HEK293 (cell line): Measurements from ENCODE around the gene KIF26B.

ENCODE experiments used
- CTCF ChIA-PET: fragments of 350-600 bp; formaldehyde crosslinking; extraction: SDS; loops from one replicate; lab custom pipeline; 2021; ENCODE audit warnings: antibody characterized with exemption; lab: Yijun Ruan, JAX
- POLR2A ChIA-PET: fragments of 300-600 bp; formaldehyde crosslinking; extraction: SDS; loops from one replicate; lab custom pipeline; 2020; ENCODE audit warnings: antibody characterized with exemption, inconsistent platforms; lab: Yijun Ruan, JAX
- H3K27ac ChIP-seq: fragments of 200-500 bp; sonication (Bioruptor generic); 2 replicates; pipeline ENCODE4 v1.5.1; 2014; ENCODE audit warnings: low read depth, low read length, control low read depth, inconsistent platforms; ENCODE audit errors: extremely low read depth
- H3K36me3 ChIP-seq, 2 experiments: fragments of 200-500 bp in 1 of 2; sonication (Bioruptor generic) in 1 of 2; 1 replicate in 1 of 2; 2 replicates in 1 of 2; pipeline ENCODE4 v1.5.1; 2014 to 2017; ENCODE audit warnings: inconsistent platforms in 2 of 2, low read length in 2 of 2; ENCODE audit not compliant: control insufficient read depth in 2 of 2, insufficient read depth in 1 of 2
- H3K4me1 ChIP-seq: fragments of 200-500 bp; sonication (Bioruptor generic); 2 replicates; pipeline ENCODE4 v1.5.1; 2014; ENCODE audit warnings: mild to moderate bottlenecking, low read length, inconsistent platforms; ENCODE audit not compliant: control insufficient read depth, insufficient read depth
- H3K4me3 ChIP-seq: 2 replicates; pipeline ENCODE4 v1.5.1; 2011; ENCODE audit warnings: low read depth, mild to moderate bottlenecking, control low read depth, low read length, moderate library complexity
- H3K9me3 ChIP-seq: fragments of 200-500 bp; sonication (Bioruptor generic); 2 replicates; pipeline ENCODE4 v1.5.1; 2014; ENCODE audit warnings: low read depth, low read length, inconsistent platforms; ENCODE audit not compliant: control insufficient read depth, insufficient read depth
- BCL11B ChIP-seq: fragments of 450-650 bp; formaldehyde crosslinking; IDR thresholded peaks from 2 replicates; pipeline ENCODE4 v1.5.1; 2016; ENCODE audit warnings: low read depth, missing biosample characterization, missing genetic modification characterization
- EGR2 ChIP-seq: fragments of 450-650 bp; formaldehyde crosslinking; IDR thresholded peaks from 2 replicates; pipeline ENCODE4 v1.5.1; 2016; ENCODE audit warnings: low read depth, missing biosample characterization, missing genetic modification characterization
- HOXA7 ChIP-seq: sonication (generic); formaldehyde crosslinking; IDR thresholded peaks from 2 replicates; pipeline ENCODE4 v1.8.1; 2022; ENCODE audit warnings: missing genetic modification reagents, borderline replicate concordance
- KLF10 ChIP-seq: fragments of 450-650 bp; IDR thresholded peaks from 2 replicates; pipeline ENCODE4 v1.5.1; 2018; ENCODE audit warnings: missing biosample characterization, mild to moderate bottlenecking, missing genetic modification characterization
- MYNN ChIP-seq: fragments of 450-650 bp; formaldehyde crosslinking; IDR thresholded peaks from 2 replicates; pipeline ENCODE4 v1.5.1; 2016; ENCODE audit warnings: missing biosample characterization, missing genetic modification characterization, borderline replicate concordance
- PBX3 ChIP-seq: sonication (generic); formaldehyde crosslinking; IDR thresholded peaks from 2 replicates; pipeline ENCODE4 v1.8.1; 2022; ENCODE audit warnings: mild to moderate bottlenecking, moderate library complexity, missing genetic modification reagents
- SP3 ChIP-seq: fragments of 450-650 bp; formaldehyde crosslinking; IDR thresholded peaks from 2 replicates; pipeline ENCODE4 v1.5.1; 2016; ENCODE audit warnings: missing biosample characterization, missing genetic modification characterization
- SP7 ChIP-seq: fragments of 450-650 bp; formaldehyde crosslinking; IDR thresholded peaks from 2 replicates; pipeline ENCODE4 v1.5.1; 2016; ENCODE audit warnings: missing biosample characterization, missing genetic modification characterization
- ZBTB49 ChIP-seq: fragments of 450-650 bp; formaldehyde crosslinking; IDR thresholded peaks from 2 replicates; pipeline ENCODE4 v1.5.1; 2016; ENCODE audit warnings: missing biosample characterization, missing genetic modification characterization, low read depth
- ZBTB8A ChIP-seq: fragments of 450-650 bp; formaldehyde crosslinking; IDR thresholded peaks from 2 replicates; pipeline ENCODE4 v1.5.1; 2016; ENCODE audit warnings: missing biosample characterization, missing genetic modification characterization
- ZFP37 ChIP-seq: fragments of 450-650 bp; formaldehyde crosslinking; IDR thresholded peaks from 2 replicates; pipeline ENCODE4 v1.5.1; 2016; ENCODE audit warnings: missing biosample characterization, missing genetic modification characterization
- ZIC2 ChIP-seq: fragments of 450-650 bp; formaldehyde crosslinking; IDR thresholded peaks from 2 replicates; pipeline ENCODE4 v1.5.1; 2016; ENCODE audit warnings: missing biosample characterization, missing genetic modification characterization
- ZNF138 ChIP-seq: fragments of 450-650 bp; formaldehyde crosslinking; IDR thresholded peaks from 2 replicates; pipeline ENCODE4 v1.5.1; 2016; ENCODE audit warnings: missing biosample characterization, missing genetic modification characterization, borderline replicate concordance
- ZNF157 ChIP-seq: fragments of 450-650 bp; formaldehyde crosslinking; IDR thresholded peaks from 2 replicates; pipeline ENCODE4 v1.5.1; 2016; ENCODE audit warnings: missing biosample characterization, missing genetic modification characterization
- ZNF169 ChIP-seq: fragments of 450-650 bp; formaldehyde crosslinking; IDR thresholded peaks from 2 replicates; pipeline ENCODE4 v1.5.1; 2016; ENCODE audit warnings: missing biosample characterization, missing genetic modification characterization
- ZNF37A ChIP-seq: fragments of 450-650 bp; IDR thresholded peaks from 2 replicates; pipeline ENCODE4 v1.5.1; 2018; ENCODE audit warnings: missing biosample characterization, missing genetic modification characterization
- ZNF404 ChIP-seq: fragments of 450-650 bp; formaldehyde crosslinking; IDR thresholded peaks from 2 replicates; pipeline ENCODE4 v1.5.1; 2017; ENCODE audit warnings: missing biosample characterization, missing genetic modification characterization
- ZNF426 ChIP-seq: fragments of 450-650 bp; formaldehyde crosslinking; IDR thresholded peaks from 2 replicates; pipeline ENCODE4 v1.5.1; 2017; ENCODE audit warnings: missing biosample characterization, missing genetic modification characterization, mild to moderate bottlenecking, inconsistent platforms, moderate library complexity
- ZNF510 ChIP-seq: fragments of 450-650 bp; formaldehyde crosslinking; IDR thresholded peaks from 2 replicates; pipeline ENCODE4 v1.5.1; 2018; ENCODE audit warnings: mild to moderate bottlenecking, missing genetic modification characterization, missing biosample characterization; ENCODE audit not compliant: insufficient replicate concordance
- ZNF514 ChIP-seq: fragments of 450-650 bp; formaldehyde crosslinking; IDR thresholded peaks from 2 replicates; pipeline ENCODE4 v1.5.1; 2016; ENCODE audit warnings: missing biosample characterization, missing genetic modification characterization
- ZNF521 ChIP-seq: fragments of 450-650 bp; formaldehyde crosslinking; IDR thresholded peaks from 2 replicates; pipeline ENCODE4 v1.5.1; 2017; ENCODE audit warnings: missing biosample characterization, mild to moderate bottlenecking, missing genetic modification characterization
- ZNF549 ChIP-seq: fragments of 450-650 bp; IDR thresholded peaks from 2 replicates; pipeline ENCODE4 v1.5.1; 2018; ENCODE audit warnings: missing biosample characterization, missing genetic modification characterization, mild to moderate bottlenecking, inconsistent platforms, moderate library complexity
- ZNF768 ChIP-seq: fragments of 450-650 bp; formaldehyde crosslinking; IDR thresholded peaks from 2 replicates; pipeline ENCODE4 v1.5.1; 2018; ENCODE audit warnings: missing biosample characterization, mild to moderate bottlenecking, missing genetic modification characterization
- ZNF792 ChIP-seq: fragments of 450-650 bp; formaldehyde crosslinking; IDR thresholded peaks from 2 replicates; pipeline ENCODE4 v1.5.1; 2016; ENCODE audit warnings: missing biosample characterization, missing genetic modification characterization
- ZNF843 ChIP-seq: fragments of 450-650 bp; formaldehyde crosslinking; IDR thresholded peaks from 2 replicates; pipeline ENCODE4 v1.5.1; 2016; ENCODE audit warnings: missing biosample characterization, missing genetic modification characterization
- ZSCAN30 ChIP-seq: fragments of 450-650 bp; IDR thresholded peaks from 2 replicates; pipeline ENCODE4 v1.5.1; 2018; ENCODE audit warnings: missing biosample characterization, mild to moderate bottlenecking, missing genetic modification characterization, moderate library complexity
- ZSCAN4 ChIP-seq: fragments of 450-650 bp; formaldehyde crosslinking; IDR thresholded peaks from 2 replicates; pipeline ENCODE4 v1.5.1; 2017; ENCODE audit warnings: missing biosample characterization, missing genetic modification characterization
- TF ChIP-seq, protein P1 (sequence below): fragments of 450-650 bp; formaldehyde crosslinking; IDR thresholded peaks from 2 replicates; pipeline ENCODE4 v1.5.0; 2017; ENCODE audit warnings: missing biosample characterization, missing genetic modification characterization, borderline replicate concordance

The KIF26B gene

DNA sequence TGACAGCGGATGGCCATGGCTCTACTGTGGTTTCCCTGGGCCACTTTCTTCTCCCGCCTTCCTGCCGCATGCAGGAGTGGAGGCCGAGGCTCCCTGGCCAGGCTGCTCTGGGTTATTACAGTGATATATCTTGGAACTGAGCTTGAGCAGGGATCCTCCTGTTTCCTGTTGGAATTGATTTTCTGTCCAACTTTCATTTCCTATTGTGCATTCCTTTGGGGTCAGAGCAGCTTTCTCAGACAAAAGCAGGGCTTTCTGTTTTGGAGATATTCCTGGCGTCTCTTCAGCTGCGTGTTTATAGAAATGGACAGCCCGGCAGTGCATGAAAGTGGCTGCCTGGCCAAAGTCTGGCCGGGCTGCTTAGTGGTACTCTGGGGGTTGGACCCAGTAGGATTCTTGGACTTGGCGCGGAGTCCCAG is 146.4 kb downstream of the KIF26B start:
- H3K4me3 ChIP-seq: no peak overlapping the region
- CTCF ChIA-PET: no interaction called here
- no peak for TF ChIP-seq ZNF157 (tag by site-specific recombination)
- no peak for TF ChIP-seq ZNF521
- TF ChIP-seq BCL11B (tag by site-specific recombination): no peak
- TF ChIP-seq PBX3 (CRISPR knock-in tag): no peak
- no peak for TF ChIP-seq ZNF169 (tag by site-specific recombination)
- TF ChIP-seq SP7: no peak
- TF ChIP-seq, protein P1, sequence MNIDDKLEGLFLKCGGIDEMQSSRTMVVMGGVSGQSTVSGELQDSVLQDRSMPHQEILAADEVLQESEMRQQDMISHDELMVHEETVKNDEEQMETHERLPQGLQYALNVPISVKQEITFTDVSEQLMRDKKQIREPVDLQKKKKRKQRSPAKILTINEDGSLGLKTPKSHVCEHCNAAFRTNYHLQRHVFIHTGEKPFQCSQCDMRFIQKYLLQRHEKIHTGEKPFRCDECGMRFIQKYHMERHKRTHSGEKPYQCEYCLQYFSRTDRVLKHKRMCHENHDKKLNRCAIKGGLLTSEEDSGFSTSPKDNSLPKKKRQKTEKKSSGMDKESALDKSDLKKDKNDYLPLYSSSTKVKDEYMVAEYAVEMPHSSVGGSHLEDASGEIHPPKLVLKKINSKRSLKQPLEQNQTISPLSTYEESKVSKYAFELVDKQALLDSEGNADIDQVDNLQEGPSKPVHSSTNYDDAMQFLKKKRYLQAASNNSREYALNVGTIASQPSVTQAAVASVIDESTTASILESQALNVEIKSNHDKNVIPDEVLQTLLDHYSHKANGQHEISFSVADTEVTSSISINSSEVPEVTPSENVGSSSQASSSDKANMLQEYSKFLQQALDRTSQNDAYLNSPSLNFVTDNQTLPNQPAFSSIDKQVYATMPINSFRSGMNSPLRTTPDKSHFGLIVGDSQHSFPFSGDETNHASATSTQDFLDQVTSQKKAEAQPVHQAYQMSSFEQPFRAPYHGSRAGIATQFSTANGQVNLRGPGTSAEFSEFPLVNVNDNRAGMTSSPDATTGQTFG: no peak
- TF ChIP-seq ZNF843 (tag by site-specific recombination): no peak
- TF ChIP-seq ZNF549: no peak
- no peak for TF ChIP-seq ZFP37 (tag by site-specific recombination)
- TF ChIP-seq ZNF138: no peak
- no peak for TF ChIP-seq SP3 (tag by site-specific recombination)
- no peak for TF ChIP-seq MYNN (tag by site-specific recombination)
- TF ChIP-seq ZNF510 (tag by site-specific recombination): no peak
- no peak for TF ChIP-seq ZNF37A (tag by site-specific recombination)
- no peak for TF ChIP-seq ZBTB8A
- TF ChIP-seq ZSCAN4: no peak
- no peak for TF ChIP-seq KLF10 (tag by site-specific recombination)
- TF ChIP-seq ZNF514 (tag by site-specific recombination): no peak
- TF ChIP-seq ZNF404 (tag by site-specific recombination): no peak
- no peaks in the 10 kb centered on the region for H3K9me3 ChIP-seq
- POLR2A ChIA-PET: no interaction called here
- no peaks in the 10 kb centered on the region for H3K36me3 ChIP-seq
- H3K4me1 ChIP-seq: no peaks in the 10 kb centered on the region
- H3K27ac ChIP-seq: no peak overlapping the region

DNA sequence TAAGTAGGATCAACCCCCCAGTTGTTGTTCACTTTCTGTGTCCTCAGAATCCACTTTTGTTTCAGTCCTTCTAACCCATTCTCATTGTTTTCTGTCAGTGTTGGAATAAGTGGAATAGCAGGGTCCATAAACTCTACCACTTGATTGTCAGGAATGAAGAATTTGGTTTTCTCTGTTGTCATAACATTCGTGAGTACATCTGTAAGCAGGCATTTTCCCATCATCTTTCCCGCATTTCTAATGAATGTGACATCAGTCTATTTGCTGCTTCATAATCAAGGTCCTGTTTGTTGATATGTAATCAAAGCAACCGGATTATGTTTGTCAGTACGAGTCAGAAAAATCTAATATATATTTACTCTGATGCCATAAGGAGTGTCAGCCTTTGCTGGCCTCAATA is 147.1 kb downstream of the KIF26B start:
- no peaks in the 10 kb centered on the region for H3K4me1 ChIP-seq
- no peak overlapping the region for H3K27ac ChIP-seq
- no peak for TF ChIP-seq EGR2
- no peak for TF ChIP-seq ZNF426 (tag by site-specific recombination)
- TF ChIP-seq ZNF792 (tag by site-specific recombination): no peak
- TF ChIP-seq KLF10 (tag by site-specific recombination): no peak
- TF ChIP-seq ZNF768: no peak
- TF ChIP-seq HOXA7 (CRISPR knock-in tag): no peak
- TF ChIP-seq ZBTB49 (tag by site-specific recombination): no peak
- no peak for TF ChIP-seq ZSCAN30 (tag by site-specific recombination)
- no peak for TF ChIP-seq ZIC2
- no peaks in the 10 kb centered on the region for H3K9me3 ChIP-seq
- POLR2A ChIA-PET: no interaction called here
- no peaks in the 10 kb centered on the region for H3K36me3 ChIP-seq
- CTCF ChIA-PET: no interaction called here
- H3K4me3 ChIP-seq: no peak overlapping the region
